Measurements from ENCODE around the gene SOX1.

The SOX1 gene

GRCh38 chr13:112067116-112067741 lies at the start of gene SOX1:
TSS of gene SOX1 (plus strand) at chr13:112067149. CDS start at chr13:112067659, 510 bp downstream.
- no peak for DNase-seq

GRCh38 chr13:112024577-112024976 lies 42.4 kb upstream of the SOX1 start:
- no peak for DNase-seq

- DNase-seq = no peak
These were observed 39.7 kb upstream of the SOX1 start for GRCh38 chr13:112027250-112027649.

GRCh38 chr13:112028481-112028880 lies 38.5 kb upstream of the SOX1 start:
- DNase-seq = no peak

GRCh38 chr13:112029143-112029542 lies 37.8 kb upstream of the SOX1 start:
- DNase-seq = no peak

- no peak for DNase-seq
These were observed 34.6 kb upstream of the SOX1 start for GRCh38 chr13:112032186-112032993.

- DNase-seq = no peak
These were observed 32.7 kb upstream of the SOX1 start for GRCh38 chr13:112034231-112034630.

- DNase-seq = no peak
These were observed 32.1 kb upstream of the SOX1 start for GRCh38 chr13:112034846-112035245.

GRCh38 chr13:112042496-112042895 lies 24.5 kb upstream of the SOX1 start:
- DNase-seq = no peak

GRCh38 chr13:112052213-112052612 lies 14.7 kb upstream of the SOX1 start:
- DNase-seq = no peak

- no peak for DNase-seq
These were observed 13.7 kb upstream of the SOX1 start for GRCh38 chr13:112053167-112053743.

- DNase-seq = no peak
These were observed 13.0 kb upstream of the SOX1 start for GRCh38 chr13:112053744-112054615.

- DNase-seq = no peak
These were observed 12.3 kb upstream of the SOX1 start for GRCh38 chr13:112054616-112055015.

- no peak for DNase-seq
These were observed 11.7 kb upstream of the SOX1 start for GRCh38 chr13:112055036-112055914.

GRCh38 chr13:112055915-112056269 lies 11.1 kb upstream of the SOX1 start:
- no peak for DNase-seq

GRCh38 chr13:112056284-112056727 lies 10.6 kb upstream of the SOX1 start:
- no peak for DNase-seq

- DNase-seq = no peak
These were observed 10.1 kb upstream of the SOX1 start for GRCh38 chr13:112056739-112057438.

- DNase-seq = no peak
These were observed 9.6 kb upstream of the SOX1 start for GRCh38 chr13:112057439-112057735.

- no peak for DNase-seq
These were observed 9.0 kb upstream of the SOX1 start for GRCh38 chr13:112057736-112058518.

- no peak for DNase-seq
These were observed 8.5 kb upstream of the SOX1 start for GRCh38 chr13:112058519-112058873.

GRCh38 chr13:112058941-112059340 lies 8.0 kb upstream of the SOX1 start:
- DNase-seq = no peak

Measured in inflammatory macrophage treated with lipopolysaccharide for 1 hour (primary cell).